Fibroblast of upper back skin (primary cell): ENCODE results near the gene SMPD3.

ENCODE experiments used
- DNase-seq: peaks from one replicate; pipeline ENCODE4 v3.0.0-alpha.2; 2013

The SMPD3 gene

DNA sequence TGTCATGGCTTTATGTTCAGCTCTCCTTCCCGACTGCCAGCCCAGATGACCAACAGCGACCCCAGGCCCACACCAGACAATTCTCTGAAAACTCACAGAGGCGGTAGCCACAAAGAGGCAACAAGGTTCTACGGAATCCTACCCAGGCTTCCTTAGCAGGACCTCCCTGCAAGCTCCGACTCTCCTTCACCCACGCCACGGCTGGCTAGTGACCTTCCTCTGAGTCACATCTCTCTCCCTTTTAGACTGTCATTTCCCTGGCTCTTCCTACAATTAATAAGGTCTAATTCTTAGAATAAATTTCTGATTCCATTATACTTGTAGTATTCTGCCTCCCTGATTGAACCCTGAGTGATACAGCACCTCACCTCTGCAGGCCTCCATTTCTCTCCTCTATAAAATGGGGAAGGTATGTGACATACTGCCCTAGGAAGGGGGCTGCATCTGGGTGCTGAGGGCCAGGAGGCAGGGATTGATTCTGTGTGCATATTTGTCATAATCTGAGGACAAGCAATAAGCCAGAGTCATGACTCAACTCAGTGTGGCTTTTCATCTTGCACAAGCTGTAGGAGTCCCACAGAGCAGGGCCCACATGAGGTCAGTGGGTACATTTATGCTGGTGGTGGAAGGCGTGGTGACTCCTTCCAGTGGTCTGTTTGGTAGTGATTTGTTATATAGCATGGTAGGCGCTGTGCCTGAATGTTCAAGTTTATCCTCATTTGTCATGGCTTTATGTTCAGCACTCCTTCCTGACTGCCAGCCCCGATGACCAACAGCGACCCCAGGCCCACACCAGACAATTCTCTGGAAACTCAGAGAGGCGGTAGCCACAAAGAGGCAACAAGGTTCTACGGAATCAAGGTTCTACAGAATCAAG lies 46.2 kb downstream of the SMPD3 start:
- peak; percentile 80 for DNase-seq

DNA sequence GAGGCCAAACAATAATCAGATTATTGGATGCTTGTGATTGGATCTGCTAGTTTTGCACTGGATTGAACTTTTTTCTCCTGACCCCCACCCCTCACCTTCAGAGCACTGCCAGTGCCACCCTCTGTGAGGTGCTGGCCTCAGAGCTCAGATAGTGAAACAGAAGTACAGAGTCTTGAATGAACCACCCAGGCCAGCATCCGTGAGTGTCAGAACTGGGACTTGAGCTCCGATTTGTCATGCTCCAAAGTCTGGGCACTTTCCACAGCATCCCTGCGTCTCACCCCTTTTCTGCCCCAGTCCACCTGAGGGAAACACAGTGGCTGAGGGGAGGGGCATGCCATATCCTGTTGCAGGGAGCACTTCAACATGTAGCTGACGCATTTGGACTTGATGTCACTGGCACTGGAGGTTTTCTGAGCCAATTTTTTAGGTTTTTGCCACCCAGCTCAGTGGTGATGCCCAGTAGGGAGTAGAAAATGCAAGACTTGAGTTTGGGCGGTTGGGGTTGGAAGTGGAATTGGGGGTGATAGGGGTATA lies 47.3 kb downstream of the SMPD3 start:
- no peak for DNase-seq

DNA sequence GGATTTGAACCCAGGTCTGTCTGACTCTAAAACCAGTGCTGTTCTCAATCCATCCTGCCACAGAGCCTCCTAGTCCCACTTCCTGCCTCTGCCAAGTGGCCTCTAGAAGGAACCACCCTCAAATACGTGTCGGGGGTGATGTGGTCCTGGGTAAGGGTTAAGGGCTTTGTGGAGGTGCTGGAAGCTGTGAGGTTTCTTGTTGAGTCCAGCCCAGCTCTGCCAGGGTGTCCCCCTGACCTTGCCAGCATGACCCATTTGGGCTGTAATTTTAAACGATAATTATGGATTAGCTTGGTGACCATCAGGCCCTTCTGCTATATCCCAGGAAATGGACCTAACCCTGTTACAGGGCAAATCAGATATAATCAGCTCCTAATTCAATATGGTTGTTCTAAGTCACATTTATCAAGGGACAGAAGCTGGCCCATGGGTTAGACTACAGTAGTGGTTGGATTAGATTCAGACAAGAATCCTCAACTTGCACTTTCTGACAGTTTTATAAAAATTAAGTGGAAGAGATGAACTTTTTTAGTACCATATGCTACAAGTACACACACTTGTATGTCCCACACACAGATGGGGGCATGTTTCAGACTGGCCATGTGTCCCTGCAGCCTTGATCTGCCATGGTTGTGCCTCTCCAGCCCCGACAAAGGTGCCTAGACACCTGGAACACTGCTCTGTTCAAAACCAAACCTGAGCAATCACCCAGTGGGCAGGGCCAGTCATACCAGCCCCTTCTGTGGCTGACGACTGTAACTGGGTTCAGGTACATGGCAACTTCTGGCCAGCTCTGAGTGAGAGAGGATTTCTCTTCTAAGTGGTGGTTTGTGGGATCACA lies 48.0 kb downstream of the SMPD3 start:
- no peak for DNase-seq

DNA sequence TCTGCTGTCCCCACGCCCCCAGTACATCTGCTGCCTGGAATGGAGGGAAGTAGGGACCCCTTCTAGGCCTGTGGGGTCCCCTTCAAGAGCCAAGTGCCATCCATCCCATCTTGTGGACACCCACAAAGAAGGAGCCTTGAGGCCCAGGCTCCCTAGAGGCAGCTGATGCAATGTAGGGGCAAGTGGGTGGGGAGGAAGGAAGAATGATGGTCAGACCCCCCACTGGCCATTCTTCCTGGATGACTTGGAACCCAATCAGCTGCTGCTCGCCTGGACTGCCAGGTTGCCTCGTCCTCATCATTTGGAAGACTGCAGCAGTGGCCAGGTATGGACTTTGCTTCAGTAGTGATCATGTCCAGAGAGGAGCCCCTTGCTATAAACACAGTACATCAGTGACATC lies 48.9 kb downstream of the SMPD3 start:
- DNase-seq = peak; percentile 66

DNA sequence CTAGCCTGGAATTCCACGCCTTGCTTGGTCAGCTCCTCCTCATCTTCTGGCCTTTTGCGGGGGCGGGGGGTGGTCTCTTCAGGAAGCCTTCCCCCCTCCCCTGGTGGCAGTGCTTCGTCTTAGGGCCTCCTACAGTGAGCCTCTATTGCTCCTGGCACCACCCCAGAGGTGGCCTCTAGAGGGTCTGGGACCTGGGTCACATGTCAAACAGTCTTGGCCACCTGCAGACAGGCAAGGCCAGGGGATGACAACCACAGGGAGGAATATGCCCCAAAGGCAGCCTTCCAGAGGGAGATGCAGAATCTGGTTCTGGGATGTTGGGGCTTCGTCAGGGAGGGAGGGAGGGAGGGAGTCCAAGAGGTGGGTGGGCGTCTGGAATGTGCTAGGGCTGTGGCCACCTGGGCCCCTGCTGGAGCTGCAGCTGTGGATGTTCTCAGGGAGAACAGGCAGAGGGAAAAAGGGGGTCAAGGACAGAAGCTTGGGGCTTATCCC lies 50.6 kb downstream of the SMPD3 start:
- no peak for DNase-seq

DNA sequence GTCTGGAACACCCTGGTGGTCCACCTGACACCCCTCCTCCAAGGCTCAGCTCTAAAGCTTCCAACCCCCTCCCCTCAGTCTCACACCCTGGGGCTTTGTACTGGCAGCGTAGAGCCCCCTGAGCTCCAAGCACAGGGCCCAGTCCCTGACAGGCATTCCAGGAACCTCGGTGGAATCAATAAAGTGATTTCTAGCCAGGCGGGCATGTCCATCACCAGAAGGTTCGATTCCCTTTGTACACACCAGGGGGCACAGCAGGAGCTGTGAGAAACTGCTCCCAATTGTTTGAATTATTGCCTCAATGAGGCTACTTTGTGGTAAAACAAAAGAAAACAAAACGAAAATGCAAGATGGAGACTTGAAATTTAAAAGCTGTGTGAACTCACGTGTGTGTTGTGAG lies 51.8 kb downstream of the SMPD3 start:
- DNase-seq = peak; percentile 57

DNA sequence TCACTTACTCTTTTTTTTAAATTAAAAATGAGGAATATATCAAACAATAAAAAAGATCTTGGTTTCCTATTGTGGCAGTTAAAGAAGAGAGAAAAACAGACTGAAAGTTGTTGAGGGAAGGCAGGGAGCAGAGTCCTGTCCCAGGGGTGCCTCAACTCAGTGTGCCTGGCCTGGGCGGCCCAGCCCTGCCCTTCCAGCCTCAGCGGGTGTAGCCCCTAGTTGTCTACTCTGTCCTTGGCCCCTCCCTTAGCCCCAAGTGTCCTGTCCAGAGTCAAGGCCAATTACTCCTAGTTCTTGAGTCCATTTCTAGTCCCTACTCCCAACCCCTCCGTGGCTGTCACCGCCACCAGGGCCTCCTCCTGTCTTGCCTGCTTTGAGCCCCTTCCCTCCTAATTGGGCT lies 52.5 kb downstream of the SMPD3 start:
- DNase-seq = no peak

DNA sequence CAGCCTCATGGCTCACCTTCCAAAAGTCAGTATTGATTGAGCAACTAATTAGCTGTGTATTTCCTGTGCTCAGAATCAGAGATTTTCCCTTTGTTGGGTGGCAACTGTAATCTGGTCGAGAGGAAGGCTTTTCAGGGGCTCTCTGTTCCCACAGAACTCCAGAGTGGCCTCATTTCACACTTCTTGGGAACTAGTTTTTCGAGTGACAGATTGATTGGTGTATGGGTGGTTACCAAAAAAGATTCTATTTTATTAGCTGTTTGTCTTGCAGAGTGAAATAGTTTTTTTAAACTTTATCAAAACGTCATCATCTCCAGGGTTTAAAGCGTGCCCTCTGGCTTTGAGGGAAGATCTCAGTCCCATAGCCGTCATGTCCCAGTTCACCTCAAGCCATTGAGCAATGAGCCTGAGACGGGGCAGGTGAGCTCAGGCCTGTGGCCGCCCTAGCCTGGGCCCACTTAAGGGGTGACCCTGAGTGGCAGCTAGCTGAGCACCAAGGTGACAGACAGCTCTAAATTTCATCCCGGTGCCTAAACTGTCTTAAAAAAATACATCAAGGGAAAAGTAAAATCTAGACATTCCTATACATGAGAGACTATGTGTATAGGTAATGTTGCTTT lies 53.0 kb downstream of the SMPD3 start:
- no peak for DNase-seq

DNA sequence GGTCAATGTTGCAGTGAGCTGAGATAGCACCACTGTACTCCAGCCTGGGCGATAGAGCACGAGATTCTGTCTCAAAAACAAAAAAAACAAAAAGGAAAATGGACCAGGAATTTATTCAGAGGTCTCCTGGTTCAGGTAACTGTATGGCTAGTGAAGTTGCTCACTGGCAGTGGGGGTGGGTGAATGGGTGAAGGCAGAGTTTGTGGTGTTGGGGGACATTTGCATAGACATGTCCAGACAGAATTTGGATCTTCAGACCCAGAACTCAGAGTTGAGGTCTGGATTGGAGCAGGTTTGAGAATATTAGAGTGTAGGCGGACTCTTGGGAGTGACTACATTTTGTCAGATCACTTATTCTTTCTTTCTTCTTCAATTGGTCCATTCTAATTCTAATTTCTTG lies 55.0 kb downstream of the SMPD3 start:
- no peak for DNase-seq

DNA sequence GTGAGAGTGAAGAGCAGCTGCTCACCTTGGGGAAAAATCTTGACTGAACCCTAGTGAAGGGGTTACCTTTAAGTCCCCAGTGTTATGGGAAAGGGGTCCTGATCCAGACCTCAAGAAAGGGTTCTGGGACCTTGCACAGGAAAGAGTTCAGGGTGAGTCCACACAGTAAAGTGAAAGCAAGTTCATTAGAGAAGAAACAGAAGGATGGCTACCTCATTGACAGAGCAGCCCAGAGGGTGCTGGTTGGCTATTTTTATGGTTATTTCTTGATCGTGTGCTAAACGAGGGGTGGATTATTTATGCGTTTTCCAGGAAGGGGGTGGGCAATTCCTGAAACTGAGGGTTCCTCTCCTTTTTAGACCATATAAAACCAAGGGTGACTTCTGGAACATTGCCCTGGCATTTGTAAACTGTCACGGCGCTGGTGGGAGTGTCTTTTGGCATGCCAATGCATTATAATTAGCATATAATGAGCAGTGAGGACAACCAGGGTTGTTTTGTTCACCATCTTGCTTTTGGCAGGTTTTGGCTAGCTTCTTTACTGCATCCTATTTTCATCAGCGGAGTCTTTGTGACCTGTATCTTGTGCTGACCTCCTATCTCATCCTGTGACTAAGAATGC lies 58.4 kb downstream of the SMPD3 start:
- no peak for DNase-seq

DNA sequence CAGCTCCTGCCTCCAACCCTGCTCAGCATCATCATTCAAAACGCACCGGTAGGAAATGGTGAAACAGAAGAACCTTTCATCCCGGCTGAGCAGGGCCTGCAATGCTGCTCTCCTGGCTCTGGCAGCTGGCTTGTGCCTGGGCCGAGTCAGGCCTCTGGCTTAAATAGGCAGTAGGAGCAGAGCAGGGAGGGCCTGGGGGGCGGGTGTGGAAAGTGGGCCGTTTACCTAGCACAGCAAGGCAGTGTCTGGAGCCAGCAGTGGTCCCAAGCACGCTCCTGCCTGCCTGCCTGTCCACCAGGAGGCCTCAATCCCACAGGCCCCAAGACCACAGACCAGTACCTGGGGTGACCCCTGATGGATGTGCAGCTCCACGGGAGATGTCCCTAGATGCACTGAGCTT lies 59.3 kb downstream of the SMPD3 start:
- no peak for DNase-seq

DNA sequence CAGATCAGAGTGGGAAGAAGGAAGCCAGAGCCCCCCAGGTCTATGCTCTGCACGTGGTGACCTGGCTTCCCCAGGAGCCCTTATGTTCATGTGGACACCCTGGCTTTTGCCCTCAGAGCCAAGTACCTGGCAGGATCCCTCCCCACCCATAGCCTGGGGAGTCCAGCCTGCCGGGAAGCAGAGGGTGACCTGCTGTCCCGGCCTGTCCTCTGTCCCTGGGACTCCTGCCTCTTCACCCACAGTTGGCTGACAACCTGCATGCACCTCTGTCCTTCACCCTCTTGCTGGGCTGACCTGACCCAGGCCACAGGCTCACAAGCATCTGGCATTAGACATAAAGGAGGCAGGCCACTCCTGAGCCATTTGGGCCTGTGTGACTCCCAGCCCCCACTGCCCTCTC lies 60.2 kb downstream of the SMPD3 start:
- DNase-seq = no peak

DNA sequence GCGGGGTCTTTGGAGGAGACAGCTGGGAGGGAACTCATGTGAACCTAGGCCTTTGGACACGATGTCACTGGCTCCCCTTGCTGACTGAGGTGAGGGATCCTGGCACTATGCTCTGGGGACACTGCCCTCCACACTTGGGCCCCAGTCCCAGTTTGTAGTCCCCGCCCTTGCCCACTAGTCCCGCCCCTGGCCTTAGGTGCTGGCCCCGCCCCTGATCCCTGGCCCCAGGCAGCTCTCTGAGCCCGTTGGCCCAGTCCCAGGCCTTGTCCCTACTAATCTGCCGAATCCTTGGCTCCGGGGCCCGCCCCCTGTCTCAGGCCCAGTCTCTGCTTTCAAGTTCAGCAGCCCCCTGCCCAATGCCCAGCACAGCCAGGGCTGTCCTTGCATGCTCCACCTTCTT lies 61.0 kb downstream of the SMPD3 start:
- DNase-seq = no peak

DNA sequence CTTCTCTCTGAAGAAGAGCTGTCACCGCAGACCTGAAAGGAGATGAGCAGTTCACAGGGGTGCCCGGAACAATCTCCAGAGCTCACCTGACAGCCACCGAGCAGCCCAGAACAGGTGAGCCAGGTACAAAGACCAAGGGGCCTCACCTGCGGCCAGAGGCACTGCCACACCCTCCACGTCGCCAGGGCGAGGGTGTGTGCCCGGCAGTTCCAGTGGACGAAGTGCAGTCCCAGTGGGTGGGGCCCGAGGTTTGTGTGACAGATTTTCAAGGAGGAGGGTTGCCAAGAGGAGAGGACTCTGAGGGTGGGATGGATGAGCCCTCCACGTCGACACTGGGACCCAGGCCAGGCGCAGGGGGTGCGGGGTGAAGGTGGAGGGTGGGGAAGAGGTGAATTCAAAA lies 61.7 kb downstream of the SMPD3 start:
- no peak for DNase-seq

DNA sequence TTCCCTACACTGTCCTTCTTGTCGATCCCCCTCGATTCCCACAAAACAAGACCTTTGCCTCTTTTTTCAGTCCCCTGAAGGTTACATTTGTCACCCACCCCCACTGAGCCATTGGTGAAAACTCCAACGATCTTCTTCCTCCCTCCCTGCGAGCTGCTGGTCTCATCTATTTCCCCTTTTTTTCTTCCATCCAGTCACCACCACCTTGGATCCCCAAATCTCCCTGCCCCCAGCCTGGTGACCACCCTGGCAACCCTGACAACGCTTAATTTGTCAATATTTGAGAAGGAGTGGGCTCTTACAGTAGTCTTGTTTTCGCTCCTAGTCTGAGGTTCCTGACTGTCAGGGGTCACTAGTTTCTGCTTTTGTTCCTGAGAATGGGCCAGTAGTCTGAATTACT lies 62.9 kb downstream of the SMPD3 start:
- DNase-seq = no peak

DNA sequence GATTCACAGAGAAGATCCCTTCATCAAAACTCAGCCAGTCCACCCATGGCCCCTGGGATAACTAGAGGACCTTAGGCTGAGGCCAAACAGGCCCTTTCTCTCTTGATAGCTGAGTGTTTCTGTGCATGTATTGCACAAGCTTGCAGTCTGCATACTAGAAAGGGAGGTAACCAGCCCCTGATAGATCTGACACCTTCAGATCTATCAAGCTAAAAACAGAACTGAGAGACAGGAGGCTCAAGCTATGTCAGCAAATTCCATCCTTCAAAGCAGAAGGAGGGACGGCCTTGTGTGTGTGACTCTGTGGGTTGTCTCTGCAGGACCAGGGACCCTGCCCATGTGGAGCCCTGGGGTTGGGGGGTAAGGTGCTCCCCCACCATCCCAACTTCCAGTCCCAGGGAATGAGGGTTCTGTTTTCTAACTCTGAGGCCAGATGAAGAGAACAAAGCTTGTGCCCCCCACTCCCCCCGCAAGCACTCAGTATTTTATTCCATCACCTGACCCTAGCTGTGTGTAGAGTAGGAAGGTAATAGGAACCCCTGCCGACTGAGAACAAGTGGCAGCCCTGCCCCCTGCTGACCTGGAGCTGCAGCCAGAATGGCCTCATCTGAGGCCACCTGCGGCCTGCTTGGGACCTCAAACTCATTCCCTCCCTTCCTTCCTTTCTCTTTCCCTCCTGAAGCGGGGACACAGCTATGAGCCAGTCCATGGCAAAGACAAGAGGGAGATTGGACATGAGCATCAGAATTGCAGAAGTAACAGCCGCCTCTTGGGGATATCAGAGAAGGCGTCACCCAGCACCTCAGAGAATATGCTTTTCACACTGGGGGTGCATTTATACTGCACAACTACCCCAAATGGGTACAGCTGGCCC lies 63.8 kb downstream of the SMPD3 start:
- DNase-seq = no peak

DNA sequence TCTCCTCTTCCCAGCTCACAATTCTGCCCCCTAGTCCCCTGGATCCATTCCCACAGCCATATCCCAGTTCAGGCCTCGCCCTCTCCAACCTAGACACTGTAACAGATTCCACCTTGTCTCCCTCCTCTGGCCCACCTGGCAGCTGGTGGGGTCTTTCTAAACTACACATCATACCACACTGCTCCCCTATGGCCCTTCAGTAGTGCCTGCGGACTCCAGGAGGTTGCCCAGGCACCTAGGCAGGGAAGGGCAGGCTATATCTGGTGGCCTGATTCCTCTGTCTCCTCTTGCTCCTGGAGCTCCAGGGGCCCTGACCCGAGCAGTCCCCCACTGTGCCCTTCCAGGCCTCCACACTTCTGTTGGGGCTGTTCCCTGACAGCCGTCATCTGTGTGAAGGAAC lies 64.5 kb downstream of the SMPD3 start:
- no peak for DNase-seq

DNA sequence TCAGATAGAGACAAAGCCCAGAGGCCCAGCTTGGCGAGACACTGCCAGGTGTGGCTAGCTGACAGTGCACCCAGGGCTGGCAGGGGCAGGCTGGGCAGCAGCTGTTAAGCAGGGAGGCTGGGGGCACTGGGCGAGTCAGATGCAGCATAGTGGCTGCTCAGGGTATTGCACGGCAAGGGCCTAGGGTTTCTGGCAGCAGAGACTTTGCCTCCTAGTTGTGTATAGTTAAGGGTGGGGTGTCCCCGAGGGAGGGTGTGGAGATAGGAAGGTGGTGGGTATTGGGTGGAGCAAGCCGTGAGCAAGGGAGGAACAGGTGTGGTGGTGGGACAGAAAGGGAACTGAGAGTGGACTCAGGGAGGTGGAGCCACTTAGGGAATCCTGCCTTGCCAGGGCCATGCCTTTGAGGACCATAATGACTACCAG lies 66.0 kb downstream of the SMPD3 start:
- no peak for DNase-seq

DNA sequence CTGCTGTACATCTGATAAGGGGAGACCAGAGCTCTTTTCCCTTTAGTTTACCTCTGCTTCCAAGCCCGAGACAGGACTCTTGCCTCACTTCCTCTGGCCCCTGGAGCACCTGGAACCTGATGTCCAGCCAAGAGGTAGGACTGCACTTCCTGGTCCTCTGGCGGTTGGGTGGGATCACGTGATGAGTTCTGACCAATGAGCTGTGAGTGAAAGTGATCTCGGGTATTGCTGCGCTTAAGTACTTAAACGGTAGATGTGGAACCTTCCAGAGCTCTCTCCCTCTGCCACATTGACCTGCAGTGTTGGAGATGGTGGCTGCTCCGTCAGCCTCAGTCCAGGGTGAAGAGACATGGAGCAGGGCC lies 67.0 kb downstream of the SMPD3 start:
- no peak for DNase-seq

DNA sequence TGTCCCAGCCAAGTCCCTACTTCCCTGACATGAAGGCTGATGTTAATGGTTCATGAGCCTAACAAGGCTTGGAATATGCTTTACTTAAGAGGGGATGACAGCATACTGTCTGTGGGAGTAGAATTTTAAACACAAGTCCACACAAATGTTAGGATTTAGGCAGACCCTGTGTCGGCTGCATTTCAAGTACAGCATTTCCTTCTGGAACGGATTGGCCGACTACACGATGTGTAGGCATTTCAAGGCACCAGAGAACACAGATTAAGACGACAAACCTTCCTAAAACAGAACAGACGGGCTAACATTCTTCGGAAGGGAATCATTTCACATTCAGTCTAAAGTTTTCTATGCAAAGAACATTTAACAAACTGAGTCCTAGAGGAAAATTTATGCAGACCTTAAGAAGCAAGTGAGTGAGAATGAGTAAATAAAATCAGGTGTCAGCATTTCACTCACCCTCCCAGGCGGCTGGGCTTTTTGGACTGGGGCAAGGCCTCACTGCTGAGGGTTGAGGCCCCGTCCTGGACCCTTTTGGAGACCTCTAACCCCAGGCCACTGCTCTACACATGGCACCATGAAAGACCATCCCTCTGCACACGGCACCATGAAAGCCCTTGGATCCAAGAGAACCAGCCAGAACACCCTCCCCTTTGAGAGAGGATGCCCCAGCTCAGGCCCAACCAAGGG lies 67.5 kb downstream of the SMPD3 start:
- no peak for DNase-seq

DNA sequence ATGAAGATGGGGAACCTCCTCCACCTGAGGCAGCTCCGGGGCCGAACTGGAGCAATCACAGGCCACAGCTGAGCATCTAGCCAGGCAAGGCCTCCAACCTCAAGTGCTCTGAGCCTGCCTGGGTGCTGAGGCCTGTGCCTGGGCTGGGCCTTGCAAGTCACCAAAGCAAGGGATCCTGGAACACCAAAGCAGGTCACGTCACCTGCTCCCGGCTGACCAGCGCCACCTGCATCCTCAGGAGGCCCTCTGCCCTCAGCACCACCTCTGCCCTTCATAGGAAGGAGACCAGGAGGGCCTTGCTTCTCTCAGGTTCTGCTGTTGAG lies 68.0 kb downstream of the SMPD3 start:
- no peak for DNase-seq
